ENCODE data around the gene LARP4. TPM values are rescaled to one million over a fixed set of nuclear protein-coding genes. Genes with fewer than 3 reads are reported as not detected.

LARP4 gene
- total and polyA plus RNA-seq, 2 donors (not counting 3 experiments of a cell fraction or from before 2014, with no cell fraction given): 8.9 to 69.6 TPM

- dilution Hi-C loops (cut with MboI; ENCODE audit: extremely low pct_ligation_motif_present, low sequenced_read_pairs): no loop called here
- H4K20me1 ChIP-seq (replicated peaks; ENCODE audit: control insufficient read depth, extremely low read depth, insufficient read depth, low read length): peaks cover 7% of the 10 kb centered on the region
- H3K9me1 ChIP-seq (replicated peaks; ENCODE audit: control insufficient read depth, extremely low read depth, insufficient read depth, low read length): no peaks in the 10 kb centered on the region
- peak overlapping the region; percentile 90 for H2AFZ ChIP-seq (ENCODE audit: low read depth, low read length)
- TF ChIP-seq MYC (IDR thresholded peaks at IDR 0.05; ENCODE audit: low read depth, low read length) (no peak), POLR2AphosphoS5 (IDR thresholded peaks at IDR 0.05; ENCODE audit: insufficient read depth, low read depth, low read length) (no peak), EZH2 (IDR thresholded peaks at IDR 0.05; ENCODE audit: borderline replicate concordance, low read depth, low read length, severe bottlenecking) (no peak), JUN (IDR thresholded peaks at IDR 0.05; ENCODE audit: borderline replicate concordance, insufficient read depth, insufficient read length, low read depth) (no peak), CTCF (IDR thresholded peaks at IDR 0.05; ENCODE audit: extremely low read depth in 1 of 2, insufficient read depth in 1 of 2, low read depth in 1 of 2, low read length in 2 of 2) (no peak), MAX (IDR thresholded peaks at IDR 0.05; ENCODE audit: insufficient read depth, insufficient read length) (no peak), FOS (IDR thresholded peaks at IDR 0.05; ENCODE audit: borderline replicate concordance, insufficient read depth, low read length) (no peak), GATA2 (IDR thresholded peaks at IDR 0.05; ENCODE audit: insufficient read depth, insufficient read length, low read depth, low read length) (no peak), POLR2A (IDR thresholded peaks at IDR 0.05; ENCODE audit: low read depth, low read length) (no peak)
- no peaks in the 10 kb centered on the region for H3K36me3 ChIP-seq (ENCODE audit: control insufficient read depth in 2 of 2, extremely low read depth in 1 of 2, insufficient read depth in 2 of 2, low read length in 2 of 2)
- H3K27ac ChIP-seq (ENCODE audit: insufficient read depth, low read depth, low read length): peak overlapping the region; percentile 65
- no peaks in the 10 kb centered on the region for H3K27me3 ChIP-seq (ENCODE audit: control insufficient read depth in 2 of 2, insufficient read depth in 2 of 2, low read length in 2 of 2)
- POLR2A ChIA-PET: no interaction called here
- peak; percentile 63 for DNase-seq (ENCODE audit: low read depth, low spot score)
- peak overlapping the region; percentile 96 for H3K4me2 ChIP-seq (ENCODE audit: insufficient read depth, low read length)
- peak overlapping the region; percentile 84 to 97 (median 94) for H3K4me3 ChIP-seq (replicated peaks in 1 of 3; ENCODE audit: insufficient read depth in 1 of 3, low read depth in 1 of 3, low read length in 3 of 3)
- peaks cover 55% of the 10 kb centered on the region for H3K79me2 ChIP-seq (ENCODE audit: control insufficient read depth, insufficient read depth, low read length)
- peak; percentile 55 for FAIRE-seq
- peaks cover 11% of the 10 kb centered on the region for H3K4me1 ChIP-seq (ENCODE audit: control insufficient read depth, extremely low read depth, insufficient read depth, low read length)
- CTCF ChIA-PET: interaction anchor here (0.6 to 8.9 kb wide), 17 partner anchors 14 to 259 kb away, joined by 3 to 261 read pairs (median 4); no protein-coding TSS in a partner anchor
- no peaks in the 10 kb centered on the region for H3K9me3 ChIP-seq (replicated peaks; ENCODE audit: control insufficient read depth, insufficient read depth, low read length)
- H3K9ac ChIP-seq (replicated peaks; ENCODE audit: extremely low read depth, insufficient read depth, low read length): peak overlapping the region; percentile 94
- BruUV-seq (replicated peaks): TSS peak; percentile 26
- intact Hi-C loops (cut with micrococcal nuclease): loop anchor here (1.0 to 5.0 kb wide), 4 partner anchors 11 to 228 kb away; no protein-coding TSS in a partner anchor
These were observed 105.2 kb downstream of the LARP4 start for GRCh38 chr12:50505675-50506530.
